HG03460 (cell line): Measurements from ENCODE around the gene BMPR1A.
A peak's percentile ranks its signal among the peaks of the same experiment; 100 is the strongest.
"Not testable (repeated sequence)": the region's sequence is repeated elsewhere in the genome, so short reads cannot be mapped to it uniquely, and the experiment has no call there.

Experiments
- ATAC-seq: cut with Tn5 transposase; IDR thresholded peaks from one replicate; pipeline ENCODE4 v1.9.1; 2021; ENCODE audit not compliant: unreplicated experiment

Gene BMPR1A

DNA sequence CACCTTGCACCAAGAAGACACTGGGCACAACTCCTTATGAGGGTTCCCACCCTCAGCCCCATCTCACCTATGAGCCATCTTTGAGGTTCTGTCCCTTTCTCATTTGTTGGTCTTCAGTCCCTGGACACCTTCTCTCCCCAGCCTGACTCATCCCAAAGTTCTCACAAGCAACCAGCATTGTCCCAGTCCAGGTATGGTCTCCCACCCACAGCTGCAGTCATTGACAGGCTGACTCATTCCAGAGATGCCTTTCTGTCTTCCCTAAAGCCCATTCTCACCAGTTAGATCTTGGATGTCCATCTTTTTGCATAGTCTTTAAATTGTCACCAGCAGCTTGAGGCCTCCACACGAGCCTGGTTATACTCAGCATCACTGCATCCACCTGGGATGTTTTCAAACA lies 26.7 kb upstream of the BMPR1A start:
- ATAC-seq: no peak

DNA sequence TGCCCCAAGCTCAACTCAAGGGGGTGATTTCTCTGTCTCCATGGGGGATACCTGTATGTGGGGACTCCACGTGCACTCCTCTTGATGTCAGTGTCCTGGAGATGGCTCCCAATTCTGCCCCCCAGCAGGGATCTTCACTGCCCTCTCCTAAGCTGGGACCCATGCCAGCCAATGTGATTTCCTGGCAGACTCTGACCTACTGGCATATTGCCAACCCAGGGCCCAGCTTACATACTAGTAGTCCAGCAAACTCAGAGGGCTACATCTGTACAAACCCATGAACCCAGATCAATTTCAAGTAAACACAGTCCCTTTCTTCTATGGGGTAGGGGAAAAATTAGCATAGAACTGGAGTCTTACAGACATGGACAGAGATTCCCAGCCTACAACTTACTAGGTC lies 26.2 kb upstream of the BMPR1A start:
- no peak for ATAC-seq

DNA sequence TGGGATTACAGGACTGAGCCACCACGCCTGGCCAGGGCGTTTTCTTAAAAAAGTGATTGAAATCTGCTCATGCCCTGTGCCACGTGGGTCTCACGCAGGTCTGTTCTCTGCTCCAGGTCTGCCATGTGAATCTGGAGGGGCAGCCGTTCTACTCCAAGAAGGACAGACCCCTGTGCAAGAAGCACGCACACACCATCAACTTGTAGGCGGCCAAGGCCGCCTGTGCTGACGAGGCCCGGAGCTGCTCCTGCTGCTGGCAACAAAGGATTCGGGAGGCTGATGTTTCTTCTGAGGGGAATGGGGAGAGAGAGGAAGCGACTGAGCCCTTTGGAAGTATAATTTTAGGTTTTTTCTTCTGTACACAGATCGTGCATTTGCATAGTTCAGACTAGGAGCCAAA lies 23.6 kb upstream of the BMPR1A start:
- ATAC-seq: no peak

DNA sequence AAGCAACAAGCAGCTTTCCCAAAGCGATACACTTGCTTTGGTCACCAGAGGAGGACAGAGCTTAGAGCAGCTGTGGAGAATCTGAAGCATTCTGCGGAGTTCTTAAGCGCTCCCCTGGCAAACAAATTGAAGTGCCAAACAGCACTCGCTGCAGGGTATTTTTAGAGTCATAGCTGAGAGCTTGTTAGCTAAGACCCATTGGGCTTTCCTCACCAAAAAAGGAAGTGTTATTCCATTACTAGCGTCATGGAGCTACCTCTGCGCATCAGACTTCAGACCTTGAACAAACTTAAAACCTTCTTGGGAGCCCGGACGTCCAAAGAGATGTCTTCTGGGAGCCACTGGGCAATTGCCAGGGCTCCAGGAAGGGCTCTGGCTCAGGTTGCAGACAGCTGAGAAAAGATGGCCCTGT lies 23.2 kb upstream of the BMPR1A start:
- ATAC-seq: no peak

DNA sequence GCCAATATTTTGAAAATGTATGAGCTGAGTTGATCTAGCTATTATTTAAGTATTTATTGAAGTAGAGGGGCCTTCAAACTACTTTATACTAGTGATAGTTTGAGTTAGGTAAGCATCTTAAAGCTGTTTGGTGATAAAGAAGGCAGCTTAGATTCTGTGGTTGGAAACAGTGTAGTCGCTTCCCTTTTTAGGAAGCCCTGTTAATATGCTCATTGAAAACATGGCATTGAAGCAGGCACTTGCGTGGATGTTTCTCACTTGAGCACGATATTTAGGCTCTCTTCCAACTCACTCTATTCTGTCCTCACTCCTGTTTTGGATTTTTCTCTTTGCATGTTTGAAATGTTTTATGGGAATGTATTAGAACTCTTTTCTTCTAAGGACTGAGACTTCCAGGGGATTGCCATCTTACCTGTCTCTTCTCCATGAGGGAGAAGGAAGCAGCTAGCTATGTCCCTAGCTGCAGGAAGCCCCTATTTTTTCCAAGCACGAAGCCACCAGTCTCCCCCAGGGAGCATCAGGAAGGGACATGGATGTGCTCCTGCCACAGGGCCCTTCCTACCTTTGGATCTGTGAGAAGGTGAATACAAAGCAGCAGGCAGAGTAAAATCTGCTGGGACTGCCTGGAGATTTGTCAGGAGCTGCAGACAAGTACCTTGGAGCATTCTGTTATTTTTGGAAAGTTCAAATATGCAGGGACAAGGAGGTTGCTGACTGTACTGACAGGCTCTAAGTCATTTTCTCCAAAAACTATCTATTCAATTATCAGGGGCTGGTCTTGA lies 22.0 kb upstream of the BMPR1A start:
- no peak for ATAC-seq

DNA sequence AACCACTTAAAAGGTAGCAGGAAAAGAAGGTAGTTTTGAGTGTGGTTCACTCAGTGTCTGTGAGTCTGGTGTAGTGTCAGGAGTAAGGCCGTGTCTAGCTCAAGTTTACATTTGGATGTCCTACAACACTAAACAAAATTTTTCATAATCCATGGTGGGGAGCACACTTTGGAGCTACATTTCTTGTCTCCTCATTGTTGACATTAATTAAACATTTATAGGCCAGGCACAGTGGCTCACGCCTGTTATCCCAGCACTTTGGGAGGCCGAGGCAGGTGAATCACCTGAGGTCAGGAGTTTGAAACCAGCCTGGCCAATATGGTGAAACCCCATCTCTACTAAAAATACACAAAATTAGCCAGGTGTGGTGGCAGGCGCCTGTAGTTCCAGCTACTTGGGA lies 21.1 kb upstream of the BMPR1A start:
- not testable (repeated sequence) for ATAC-seq

DNA sequence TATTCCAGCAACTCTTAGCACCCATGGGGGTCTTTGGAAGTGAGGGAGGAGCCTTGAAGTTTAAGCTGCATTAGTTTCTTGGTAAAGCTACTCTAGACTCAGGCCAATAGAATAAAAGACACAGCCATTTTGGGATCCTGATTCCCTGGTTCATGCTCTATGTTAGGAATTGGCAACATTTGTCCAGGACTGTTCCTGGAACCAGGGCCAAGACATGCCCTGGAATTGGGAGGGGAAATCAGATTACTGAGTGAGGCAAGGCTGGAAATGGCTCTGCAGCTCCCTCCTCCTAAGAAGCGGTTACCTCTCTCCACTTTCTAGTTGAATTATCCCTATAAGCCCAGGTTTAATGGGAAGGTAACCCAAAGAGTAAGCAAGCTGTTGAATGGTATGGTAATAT lies 14.2 kb upstream of the BMPR1A start:
- ATAC-seq: no peak

DNA sequence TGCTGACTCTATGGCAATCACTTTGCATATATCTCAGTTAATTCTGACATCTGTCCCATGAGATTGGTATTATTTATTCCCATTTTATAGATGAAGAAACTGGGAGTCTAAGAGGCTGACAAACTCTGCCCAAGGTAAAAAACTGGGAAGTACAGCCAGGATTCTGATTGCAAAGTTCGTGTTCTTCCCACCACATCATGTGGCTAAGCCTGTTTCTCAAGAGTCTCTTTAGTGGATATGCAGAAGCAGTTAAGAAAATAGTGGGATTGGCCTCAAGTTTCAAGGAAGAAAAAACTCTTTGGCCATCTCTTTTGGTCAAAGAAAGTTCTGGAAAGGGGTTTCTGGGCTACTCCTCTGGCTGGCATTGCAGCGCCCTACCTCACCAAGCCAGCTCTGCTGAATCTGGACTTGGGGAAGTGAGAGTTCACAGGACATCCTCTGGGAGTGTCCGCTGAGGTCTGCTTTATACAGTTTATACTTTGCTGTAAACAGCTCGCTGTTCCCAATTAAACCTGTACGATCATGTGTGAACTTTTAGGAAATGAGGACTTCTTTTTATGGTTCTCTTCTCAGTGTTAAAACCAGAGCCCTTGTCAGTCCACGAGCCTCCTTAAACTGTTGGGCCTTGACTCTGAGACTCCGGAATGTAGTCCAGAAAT lies 12.2 kb upstream of the BMPR1A start:
- ATAC-seq: no peak

DNA sequence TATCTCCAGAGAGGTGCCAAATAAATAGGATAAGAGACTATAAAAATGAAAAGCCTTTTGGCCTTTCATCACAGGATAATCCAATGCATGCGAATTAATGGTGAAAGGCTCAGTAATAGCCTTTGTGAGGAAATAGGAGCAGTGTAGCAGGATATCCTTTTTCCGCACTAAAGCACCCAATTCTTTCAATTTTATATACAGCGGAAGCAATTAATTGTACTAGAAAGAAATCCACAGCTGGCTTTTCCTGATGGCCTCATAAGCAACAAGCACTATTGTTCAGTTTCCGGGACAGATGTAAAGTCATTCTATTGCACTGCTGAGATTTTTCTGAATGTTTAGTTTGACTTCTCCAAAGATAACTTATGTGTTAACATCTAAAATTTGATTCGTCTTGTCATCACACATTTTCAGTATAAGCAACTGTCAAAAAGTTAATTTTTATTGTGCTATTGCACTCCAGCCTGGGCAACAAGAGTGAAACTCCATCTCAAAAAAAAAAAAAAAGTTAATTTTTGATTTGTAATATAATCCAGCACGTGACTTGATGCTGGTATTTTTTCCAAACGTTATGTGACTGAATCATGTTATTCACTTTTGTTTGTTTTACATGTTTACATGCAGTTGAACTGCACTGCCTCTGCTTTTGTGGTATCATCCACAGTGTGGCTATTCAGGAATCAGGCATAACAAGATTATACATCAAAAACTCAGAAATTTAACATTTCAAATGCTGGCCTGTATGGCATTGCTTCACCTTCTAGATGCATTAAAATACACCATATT lies 8.4 kb upstream of the BMPR1A start:
- ATAC-seq: no peak

DNA sequence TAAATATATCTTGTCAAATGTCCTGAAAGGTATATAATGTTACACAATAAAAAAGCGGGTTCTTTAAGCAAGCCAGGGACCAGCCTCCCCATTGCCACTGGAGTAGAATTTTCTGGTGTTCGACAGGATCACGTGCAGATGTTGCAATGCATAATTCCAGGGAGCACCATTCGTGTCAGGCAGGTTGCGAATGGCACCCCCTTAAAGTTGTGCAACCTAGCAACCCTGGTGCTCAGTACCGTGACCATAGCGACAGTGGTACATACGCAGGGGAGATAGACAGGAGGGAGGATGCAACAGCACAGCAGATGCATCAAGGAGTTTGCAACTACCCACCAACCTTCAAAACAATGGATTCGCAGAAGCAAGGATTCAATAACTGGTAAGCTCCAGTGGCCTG lies 6.6 kb upstream of the BMPR1A start:
- no peak for ATAC-seq

DNA sequence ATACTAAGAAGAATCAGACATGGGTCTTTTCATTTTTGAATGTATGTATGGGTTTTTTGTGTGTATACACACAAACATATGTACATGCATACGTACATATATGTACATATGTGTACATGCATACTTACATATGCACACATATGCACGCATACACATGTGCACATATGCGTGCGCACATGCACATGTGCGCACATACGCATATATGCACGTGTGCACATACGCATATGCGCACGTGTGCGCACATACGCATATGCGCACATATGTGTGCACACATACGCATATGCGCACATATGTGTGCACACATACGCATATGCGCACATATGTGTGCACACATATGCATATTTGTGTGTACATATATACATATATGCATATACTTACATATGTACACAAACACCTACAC lies 4.9 kb upstream of the BMPR1A start:
- no peak for ATAC-seq

DNA sequence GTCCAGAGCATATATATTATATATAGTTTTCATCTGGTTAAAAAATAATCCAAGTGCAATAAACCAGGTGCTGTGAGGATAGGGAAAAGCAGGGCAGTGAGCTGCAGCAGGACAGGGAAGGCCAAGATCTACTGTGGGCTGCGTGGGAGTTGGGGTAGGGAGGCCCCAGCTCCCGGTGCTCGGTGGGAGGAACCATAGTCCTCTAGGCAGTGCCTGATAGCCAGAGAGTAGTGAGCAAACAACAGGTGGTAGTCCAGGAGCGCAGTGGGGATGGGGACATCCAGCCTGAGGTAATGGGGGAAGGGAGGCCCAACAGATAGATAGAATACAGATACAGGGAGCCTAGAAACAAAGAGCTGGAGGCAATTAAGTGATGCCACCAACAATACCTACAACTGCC lies 4.1 kb upstream of the BMPR1A start:
- ATAC-seq: no peak

DNA sequence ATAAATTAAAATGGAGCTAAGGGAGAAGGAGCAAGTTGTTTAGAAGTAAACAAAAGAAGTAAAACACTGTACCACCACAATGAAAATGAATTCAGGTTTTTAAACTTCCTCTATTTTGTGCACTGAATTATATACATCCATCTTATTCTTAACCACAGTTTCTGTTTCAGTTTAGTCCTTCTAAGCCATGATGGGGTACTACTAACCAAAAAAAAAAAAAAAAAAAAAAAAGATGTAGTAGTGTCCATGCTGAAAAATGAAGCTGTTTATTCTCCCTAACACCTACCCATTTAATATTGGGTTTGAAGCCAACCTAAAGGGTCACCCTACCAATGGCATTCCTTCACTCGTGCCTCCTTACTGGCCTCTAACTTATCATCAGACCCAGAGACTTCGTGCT lies 3.4 kb upstream of the BMPR1A start:
- ATAC-seq: no peak

DNA sequence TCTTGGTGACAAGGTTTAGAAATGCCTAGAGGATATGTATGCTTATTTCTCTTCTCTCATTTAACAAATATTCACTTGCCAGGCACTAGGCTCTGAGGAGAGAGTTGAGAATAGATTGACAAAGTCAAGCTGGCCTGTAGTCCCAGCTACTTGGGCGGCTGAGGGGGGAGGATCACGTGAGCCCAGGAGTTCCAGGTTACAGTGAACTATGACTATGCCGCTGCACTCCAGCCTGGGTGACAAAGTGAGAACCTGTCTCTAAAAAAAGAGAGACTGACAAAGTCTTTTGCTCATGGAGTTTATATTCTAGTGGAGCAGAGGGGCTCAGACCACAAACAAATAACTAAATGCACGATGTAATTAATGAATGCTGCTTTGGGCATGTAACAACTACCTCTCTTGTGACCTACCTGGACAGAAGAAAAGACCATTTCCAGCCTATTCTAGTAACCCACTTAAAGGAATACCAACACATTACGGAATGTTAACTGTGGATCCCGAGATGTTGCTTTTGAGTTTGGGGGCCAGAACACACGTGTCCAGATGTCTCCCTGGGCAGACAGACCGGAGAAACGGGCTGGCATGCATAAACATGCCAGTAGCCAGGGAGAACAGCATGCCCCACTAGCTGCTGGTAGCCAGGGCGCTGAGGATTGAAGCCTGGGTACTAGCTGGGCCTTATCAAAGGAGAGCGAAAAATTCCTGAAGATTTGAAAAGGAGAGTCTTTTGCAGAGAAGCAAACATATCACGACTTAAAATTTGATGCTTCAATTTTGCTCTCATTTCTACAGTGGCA lies 2.6 kb upstream of the BMPR1A start:
- no peak for ATAC-seq

DNA sequence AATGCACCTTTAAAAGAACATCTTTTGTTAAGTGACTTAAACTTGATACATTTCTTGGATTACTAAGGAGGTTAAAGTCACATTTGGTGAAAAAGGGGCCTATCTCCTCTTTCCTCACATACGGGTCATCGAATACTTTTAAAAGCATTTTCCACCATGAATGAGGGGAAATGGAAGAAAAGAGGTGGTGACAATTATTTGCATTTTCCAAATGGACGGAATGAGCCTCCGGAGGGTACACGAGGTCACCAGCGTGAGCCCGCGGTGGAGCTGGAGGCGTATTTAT lies 1.0 kb upstream of the BMPR1A start:
- ATAC-seq: no peak

DNA sequence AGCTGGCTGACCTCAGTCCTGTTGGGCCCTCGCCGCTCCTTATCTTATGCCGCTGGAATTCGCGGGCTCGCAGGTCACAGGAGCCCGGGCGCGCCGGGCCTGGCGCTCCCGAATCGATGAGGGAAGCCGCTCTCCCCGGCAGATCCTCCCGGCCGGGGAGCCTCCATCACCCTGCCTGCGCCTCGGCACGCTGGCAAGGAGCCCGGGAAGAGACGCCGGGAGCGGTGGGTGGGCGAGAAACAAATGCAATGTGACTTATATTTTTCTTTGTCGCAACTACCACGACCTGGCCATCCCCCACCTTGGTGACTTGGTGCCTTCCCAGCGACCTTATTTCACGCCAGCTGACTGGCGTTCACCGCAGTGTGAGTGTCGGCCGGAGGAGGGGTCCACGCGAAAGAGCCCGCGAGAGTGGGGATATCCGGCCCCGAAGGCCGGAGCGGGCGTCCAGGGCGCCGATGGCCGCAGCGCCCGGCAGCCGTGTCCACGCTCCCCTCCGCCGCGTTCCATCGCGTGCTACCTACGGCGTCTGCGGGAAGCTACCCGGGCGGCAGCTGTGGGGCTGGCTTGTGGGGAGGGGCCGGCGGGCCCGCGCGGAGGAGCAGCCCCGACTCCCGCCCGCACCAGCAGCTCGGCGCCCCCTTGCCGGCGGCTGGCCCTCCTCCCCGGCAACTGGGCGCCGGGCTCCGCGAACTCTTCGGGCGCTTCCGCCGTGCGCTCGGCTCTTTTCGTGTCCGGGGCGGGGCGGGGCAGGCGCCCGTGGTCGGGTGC lies 494 bp upstream of the BMPR1A start:
- ATAC-seq: peak; percentile 81

DNA sequence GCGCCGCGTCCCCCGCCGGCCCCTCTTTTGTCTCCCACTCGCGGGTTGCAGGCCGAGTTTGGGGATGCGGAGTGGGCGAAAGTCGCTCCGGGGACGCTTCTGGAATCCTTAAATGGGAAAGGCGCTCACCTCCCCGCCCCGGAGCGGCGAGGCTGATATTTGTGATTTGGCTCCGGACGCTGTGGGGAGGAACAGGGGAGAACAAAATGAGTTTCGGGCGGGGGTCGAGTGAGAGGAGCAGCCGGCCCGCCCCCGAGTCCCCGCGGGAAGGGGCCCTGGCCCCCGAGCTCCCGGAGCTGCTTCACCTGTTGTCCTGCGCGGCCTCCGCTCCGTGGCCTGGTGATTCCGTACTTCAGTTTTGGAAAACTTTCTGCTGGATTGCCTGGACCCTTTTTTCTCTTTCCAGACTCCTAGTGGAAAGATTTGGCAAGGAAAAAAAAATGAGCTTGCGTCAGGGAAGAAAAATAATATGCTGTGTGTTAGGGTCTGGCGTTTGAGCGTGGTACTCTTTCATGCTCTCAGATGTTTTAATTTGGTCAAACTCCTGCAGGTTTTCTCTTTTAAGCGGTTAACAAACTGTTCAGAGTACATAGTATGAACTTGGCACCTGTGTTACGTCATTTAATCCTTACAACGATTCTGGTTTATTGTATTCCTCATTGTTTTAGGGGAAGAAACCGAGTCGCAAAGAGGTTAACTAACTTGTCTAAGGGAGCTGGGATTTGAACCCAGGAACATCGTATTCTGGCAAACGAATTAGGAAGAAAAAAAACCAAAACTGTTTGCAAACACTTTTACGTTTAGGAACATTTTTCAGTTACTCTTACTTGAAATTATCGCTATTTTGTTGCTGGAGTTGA lies 924 bp downstream of the BMPR1A start:
- peak; percentile 1 for ATAC-seq

DNA sequence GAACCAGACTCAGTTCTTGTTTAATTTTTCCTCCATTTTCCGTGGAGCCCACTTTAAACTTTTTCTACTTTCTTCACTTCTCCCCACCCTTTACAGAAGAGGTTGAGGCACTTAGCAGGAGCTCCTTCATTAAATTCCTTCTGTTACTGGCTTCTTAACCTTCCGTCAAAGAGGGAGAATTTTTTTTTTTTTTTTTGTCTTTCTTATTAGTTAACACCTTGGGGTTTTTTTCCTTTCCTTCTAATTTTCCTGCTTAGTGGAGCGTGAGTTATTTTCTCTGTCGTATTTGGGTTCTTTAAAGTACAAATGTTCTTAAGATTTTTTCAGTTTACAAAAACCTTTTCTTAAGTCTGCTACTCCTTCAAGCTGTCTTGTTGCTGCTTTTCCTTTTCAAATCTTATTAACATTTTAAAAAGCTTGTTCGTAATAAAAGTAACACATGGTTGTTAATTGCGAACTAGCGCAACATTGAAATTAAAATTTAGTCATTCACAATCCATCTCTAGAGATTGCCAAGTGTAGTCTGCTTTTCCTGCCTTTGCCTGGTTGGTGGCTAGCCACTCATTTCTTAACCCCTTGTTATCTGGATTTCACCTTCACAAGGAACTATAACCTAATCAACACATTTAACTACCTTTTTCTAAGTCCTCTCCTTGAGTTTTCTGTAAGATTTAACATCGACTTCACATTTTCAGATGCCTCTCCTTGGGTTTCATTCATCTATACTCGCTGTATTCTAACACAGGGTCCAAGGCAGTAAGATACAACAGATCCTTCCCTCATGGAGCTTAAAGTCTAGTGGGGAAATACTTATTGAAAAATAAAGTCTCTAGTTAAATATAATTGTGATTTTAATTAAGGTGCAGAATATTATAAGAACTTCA lies 2.0 kb downstream of the BMPR1A start:
- no peak for ATAC-seq
